ENCODE data around the gene ZNF792. TPM values are rescaled to one million over a fixed set of nuclear protein-coding genes. Genes with fewer than 3 reads are reported as not detected.
"Not testable (repeated sequence)": the region's sequence is repeated elsewhere in the genome, so short reads cannot be mapped to it uniquely, and the experiment has no call there.

Gene ZNF792
- total RNA-seq, 1 experiment from 2014 or later: 4.1 TPM

DNA sequence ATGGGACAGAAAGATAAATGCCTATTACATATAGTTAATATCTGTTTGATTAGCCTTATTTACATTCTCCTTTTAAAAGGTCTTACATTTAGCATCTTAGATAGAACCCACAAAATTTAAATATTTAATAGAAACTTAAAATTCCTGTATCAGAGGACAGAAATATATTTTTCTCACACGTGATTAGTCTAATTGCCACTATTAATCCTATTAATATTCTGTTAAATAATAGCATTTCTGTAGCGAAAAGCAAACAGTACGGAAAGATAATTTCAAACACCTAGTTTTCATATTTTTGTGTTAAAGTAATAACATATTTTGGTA lies 37.7 kb downstream of the ZNF792 start:
- no peak for DNase-seq (ENCODE audit: low read depth)

DNA sequence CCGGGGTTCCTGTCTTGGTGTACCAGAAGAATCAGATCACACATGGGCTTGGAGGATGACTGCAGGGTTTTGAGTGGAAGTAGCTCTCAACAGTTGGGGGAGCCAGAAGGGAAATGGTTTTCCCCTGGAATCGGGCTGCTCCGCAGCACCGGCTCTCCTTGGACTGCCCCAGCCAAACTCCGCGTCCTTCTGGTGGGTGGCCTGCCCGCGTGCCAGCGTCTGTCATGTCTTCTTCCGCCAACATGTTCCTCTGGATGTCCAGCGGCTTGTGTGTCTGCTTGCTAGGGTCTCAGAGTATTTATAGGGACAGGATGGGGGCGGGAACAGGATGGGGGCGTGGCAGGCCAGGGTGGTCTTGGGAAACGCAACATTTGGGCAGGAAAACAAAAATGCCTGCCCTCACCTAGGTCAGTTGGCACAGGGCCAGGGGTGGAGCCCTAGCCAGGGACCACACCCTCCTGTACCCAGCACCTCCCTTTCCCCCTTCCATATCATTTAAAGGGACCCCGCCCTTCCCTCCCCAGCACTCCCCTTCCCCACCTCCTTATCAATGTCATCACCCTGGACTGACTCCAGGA lies 38.7 kb downstream of the ZNF792 start:
- no peak for DNase-seq (ENCODE audit: low read depth)

DNA sequence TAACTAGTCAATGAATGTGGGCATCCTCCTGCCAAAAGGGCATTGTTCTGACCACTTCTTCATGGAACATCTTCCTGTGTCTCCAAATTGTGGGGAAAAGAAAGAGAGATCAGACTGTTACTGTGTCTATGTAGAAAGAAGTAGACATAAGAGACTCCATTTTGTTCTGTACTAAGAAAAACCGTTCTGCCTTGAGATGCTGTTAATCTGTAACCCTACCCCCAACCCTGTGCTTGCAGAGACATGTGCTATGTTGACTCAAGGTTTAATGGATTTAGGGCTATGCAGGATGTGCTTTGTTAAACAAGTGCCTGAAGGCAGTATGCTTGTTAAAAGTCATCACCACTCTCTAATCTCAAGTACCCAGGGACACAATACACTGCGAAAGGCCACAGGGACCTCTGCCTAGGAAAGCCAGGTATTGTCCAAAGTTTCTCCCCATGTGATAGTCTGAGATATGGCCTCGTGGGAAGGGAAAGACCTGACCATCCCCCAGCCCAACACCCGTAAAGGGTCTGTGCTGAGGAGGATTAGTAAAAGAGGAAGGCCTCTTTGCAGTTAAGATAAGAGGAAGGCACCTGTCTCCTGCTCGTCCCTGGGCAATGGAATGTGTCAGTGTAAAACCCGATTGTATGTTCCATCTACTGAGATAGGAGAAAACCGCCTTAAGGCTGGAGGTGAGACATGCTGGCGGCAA lies 43.8 kb downstream of the ZNF792 start:
- DNase-seq (ENCODE audit: low read depth): not testable (repeated sequence)

DNA sequence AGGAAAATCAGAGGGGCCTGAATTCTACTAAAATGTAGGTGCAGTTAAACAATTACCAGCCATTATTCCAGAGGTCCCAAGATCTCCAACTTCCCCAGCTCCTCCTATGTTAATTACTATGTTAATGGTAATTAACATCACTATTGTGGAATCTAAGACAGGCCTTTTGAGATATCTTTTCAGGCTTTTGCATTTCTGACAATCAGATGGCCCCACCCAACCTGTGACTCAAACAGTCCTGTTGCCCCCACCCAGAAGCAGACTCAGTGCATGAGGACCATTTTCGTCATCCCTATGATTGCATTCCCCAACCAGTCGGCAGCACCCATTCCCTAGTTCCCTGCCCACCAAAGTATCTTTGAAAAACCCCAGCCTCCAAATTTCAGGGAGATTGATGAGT lies 45.8 kb downstream of the ZNF792 start:
- no peak for DNase-seq (ENCODE audit: low read depth)

DNA sequence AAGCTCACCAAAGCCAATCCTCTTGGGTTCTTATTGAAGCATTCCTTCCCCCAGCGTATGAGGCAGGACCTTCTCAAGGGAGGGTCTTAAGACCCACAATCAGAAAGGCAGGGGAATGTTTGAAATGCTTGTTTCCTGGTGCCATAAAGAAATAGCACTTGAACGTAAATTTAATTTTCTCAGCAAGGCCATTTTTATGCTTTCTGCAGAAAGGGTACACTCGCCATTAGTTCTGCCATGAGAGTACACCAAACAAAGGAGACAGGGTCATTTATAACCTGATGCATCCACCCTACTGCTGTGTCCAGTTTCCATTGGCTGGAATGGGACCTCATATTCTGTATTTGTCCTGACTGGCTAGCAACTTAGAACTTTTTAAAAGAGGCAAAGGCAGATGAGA lies 46.9 kb downstream of the ZNF792 start:
- not testable (repeated sequence) for DNase-seq (ENCODE audit: low read depth)

DNA sequence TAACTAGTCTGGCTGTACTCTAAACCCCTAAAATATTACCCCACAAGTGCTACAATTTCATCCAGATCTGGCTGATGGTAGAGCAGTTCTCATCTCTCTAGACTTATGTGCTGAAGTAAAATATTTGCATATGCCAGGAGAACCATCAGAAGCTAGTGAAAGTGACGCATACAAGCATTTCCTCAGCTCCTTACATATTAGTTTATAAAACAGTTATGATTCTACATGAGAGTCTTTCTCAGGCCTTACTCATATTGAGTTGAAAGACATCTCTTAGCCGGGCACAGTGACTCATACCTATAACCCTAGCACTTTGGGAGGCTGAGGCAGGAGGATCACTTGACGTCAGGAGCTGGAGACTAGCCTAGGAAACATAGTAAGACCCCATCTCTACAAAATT lies 53.3 kb downstream of the ZNF792 start:
- no peak for DNase-seq (ENCODE audit: low read depth)

Other genes with a start within 250 kb of the ZNF792 start
- 26.7 and 28.4 TPM in 2 replicates for gene ZNF181, start 230.0 kb downstream of the ZNF792 start, total RNA-seq (2014; rRNA removed)
- gene ZNF599, start 191.0 kb downstream of the ZNF792 start, total RNA-seq (2014; rRNA removed): 11.9 and 12.2 TPM in 2 replicates
- 2.3 and 4.0 TPM in 2 replicates for gene ZNF30, start 37.3 kb downstream of the ZNF792 start, total RNA-seq (2014; rRNA removed)
- 22.5 and 24.1 TPM in 2 replicates for gene GRAMD1A, start 36.1 kb upstream of the ZNF792 start, total RNA-seq (2014; rRNA removed)
- gene SCN1B, start 66.2 kb upstream of the ZNF792 start, total RNA-seq (2014; rRNA removed): 1.4 and 2.3 TPM in 2 replicates
- gene HPN, start 77.5 kb upstream of the ZNF792 start, total RNA-seq (2014; rRNA removed): 0.11 TPM in 1 of 2 replicates, not detected in the other
- not detected in 2 replicates for gene FXYD3, start 151.6 kb upstream of the ZNF792 start, total RNA-seq (2014; rRNA removed)
- not detected in 2 replicates for gene LGI4, start 170.8 kb upstream of the ZNF792 start, total RNA-seq (2014; rRNA removed)
- not detected in 2 replicates for gene FXYD1, start 174.6 kb upstream of the ZNF792 start, total RNA-seq (2014; rRNA removed)
- gene FXYD7, start 179.0 kb upstream of the ZNF792 start, total RNA-seq (2014; rRNA removed): not detected in 2 replicates
- 82.0 and 89.8 TPM in 2 replicates for gene FXYD5, start 190.5 kb upstream of the ZNF792 start, total RNA-seq (2014; rRNA removed)

Data from LHCN-M2 (cell line).